Measurements from ENCODE around the gene CPT1C.

Gene CPT1C

GRCh38 chr19:49690656-49691242 lies at the start of gene CPT1C:
TSS of gene CPT1C (plus strand) at chr19:49691116. CDS start at chr19:49692253, 1,137 bp downstream.
- peak; percentile 91 for DNase-seq

- peak; percentile 100 for DNase-seq
Measured at GRCh38 chr19:49641688-49642491, 49.0 kb upstream of the CPT1C start, which contains the start of gene SCAF1. TSS of gene SCAF1 (plus strand) at chr19:49642209. CDS start at chr19:49645027, 2,818 bp downstream.

DNA sequence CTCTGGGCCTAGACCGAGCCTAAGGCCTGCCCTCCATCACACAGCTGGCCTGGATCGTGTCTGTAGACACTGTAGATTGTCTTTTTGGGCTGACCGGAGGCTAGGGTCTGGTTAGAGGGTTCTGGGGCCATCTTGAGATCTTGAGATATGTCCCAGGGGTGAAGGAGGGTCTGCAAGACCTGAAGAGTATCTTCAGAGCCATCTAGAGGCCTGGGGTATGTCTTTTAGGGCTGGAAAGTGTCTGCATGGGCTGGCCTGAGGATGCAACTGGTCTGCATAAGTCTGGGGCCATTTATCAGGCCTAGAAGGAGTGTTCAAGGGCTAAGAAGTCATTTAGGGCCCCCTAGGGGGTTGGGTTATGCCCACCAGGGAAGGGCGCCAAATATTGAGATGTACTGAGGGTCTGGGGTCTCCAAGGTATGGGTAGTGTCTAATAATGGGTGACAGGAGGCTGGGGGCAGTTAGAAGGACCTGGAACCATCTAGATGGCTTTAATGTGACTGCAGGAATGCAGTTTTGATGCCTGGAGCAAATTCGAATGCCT lies 48.4 kb upstream of the CPT1C start:
- no peak for DNase-seq

DNA sequence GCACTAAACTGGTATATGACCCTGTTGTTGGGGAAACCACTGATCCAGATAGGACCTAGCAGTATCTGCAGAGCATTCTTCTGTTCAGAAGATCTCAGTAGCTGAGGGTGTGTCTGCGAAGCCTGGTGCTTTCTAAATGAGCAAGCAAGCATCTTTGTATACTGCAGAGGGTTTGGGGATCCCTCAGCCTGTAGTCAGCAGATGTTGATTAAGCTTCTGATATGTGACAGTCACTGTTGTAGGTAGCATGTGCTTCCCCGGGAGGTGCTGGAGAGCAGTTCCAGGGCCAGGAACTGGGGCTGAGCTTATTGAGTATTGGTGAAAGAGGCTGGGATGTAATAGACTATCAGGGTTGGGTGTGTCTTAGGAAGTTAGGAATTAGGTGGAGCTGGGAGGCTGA lies 47.5 kb upstream of the CPT1C start:
- no peak for DNase-seq

DNA sequence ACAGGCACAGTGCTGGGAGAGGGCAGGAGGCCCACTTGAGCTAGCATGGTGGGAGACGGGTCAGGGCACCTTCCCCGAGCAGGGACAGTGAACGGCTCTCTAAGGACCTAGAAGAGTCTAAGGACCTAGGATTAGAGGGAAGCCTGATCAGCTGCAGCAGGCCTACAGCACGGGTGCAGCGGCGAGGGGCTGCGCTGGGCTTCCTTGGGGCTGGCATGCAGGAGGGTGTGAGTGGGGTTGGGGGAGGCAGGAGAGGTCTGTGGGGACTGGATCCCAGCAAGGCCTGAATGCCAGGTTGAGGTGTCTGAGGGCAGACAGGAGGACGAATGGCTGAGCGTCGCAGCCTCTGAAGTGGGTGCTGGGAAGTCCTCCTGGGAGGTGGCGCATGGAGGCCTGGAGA lies 45.3 kb upstream of the CPT1C start:
- no peak for DNase-seq

- no peak for DNase-seq
Measured at GRCh38 chr19:49645995-49646394, 44.9 kb upstream of the CPT1C start.

- DNase-seq: no peak
Measured at GRCh38 chr19:49646586-49646985, 44.3 kb upstream of the CPT1C start.

DNA sequence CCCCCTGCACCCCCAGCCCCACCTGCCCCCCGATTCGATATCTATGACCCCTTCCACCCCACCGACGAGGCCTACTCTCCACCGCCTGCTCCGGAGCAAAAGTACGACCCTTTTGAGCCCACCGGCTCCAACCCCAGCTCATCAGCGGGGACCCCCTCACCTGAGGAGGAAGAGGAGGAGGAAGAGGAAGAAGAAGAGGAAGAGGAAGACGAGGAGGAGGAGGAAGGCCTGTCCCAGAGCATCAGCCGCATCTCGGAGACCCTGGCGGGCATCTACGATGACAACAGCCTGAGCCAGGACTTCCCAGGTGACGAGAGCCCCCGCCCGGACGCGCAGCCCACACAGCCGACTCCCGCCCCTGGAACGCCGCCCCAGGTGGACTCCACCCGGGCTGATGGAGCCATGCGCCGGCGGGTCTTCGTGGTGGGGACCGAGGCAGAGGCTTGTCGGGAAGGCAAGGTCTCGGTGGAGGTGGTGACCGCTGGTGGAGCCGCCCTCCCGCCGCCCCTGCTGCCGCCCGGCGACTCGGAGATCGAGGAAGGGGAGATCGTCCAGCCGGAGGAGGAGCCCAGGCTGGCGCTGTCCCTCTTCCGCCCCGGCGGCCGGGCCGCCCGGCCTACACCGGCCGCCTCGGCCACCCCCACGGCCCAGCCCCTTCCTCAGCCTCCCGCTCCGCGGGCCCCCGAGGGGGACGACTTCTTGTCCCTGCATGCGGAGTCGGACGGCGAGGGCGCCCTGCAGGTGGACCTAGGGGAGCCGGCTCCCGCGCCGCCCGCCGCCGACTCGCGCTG lies 39.7 kb upstream of the CPT1C start:
- DNase-seq: no peak

DNA sequence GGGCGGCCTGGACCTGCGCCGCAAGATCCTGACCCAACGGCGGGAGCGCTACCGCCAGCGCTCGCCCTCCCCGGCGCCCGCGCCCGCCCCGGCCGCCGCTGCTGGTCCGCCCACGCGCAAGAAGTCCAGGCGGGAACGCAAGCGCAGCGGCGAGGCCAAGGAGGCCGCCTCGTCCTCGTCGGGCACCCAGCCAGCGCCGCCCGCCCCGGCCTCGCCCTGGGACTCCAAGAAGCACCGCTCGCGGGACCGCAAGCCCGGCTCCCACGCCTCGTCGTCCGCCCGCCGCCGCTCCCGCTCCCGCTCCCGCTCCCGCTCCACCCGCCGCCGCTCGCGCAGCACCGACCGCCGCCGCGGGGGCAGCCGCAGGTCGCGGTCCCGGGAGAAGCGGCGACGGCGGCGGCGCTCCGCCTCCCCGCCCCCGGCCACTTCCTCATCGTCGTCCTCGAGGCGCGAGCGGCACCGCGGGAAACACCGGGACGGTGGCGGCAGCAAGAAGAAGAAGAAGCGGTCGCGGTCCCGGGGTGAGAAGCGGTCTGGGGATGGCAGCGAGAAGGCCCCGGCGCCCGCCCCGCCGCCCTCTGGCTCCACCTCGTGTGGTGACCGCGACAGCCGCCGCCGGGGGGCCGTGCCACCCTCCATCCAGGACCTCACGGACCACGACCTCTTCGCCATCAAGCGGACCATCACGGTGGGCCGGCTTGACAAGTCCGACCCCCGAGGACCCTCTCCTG lies 38.9 kb upstream of the CPT1C start:
- no peak for DNase-seq

GRCh38 chr19:49652551-49653465 lies 38.1 kb upstream of the CPT1C start:
- DNase-seq: no peak

- DNase-seq: no peak
Measured at GRCh38 chr19:49653466-49653806, 37.5 kb upstream of the CPT1C start.

- DNase-seq: no peak
Measured at GRCh38 chr19:49654581-49654980, 36.3 kb upstream of the CPT1C start.

GRCh38 chr19:49655570-49656455 lies 35.1 kb upstream of the CPT1C start:
- no peak for DNase-seq

DNA sequence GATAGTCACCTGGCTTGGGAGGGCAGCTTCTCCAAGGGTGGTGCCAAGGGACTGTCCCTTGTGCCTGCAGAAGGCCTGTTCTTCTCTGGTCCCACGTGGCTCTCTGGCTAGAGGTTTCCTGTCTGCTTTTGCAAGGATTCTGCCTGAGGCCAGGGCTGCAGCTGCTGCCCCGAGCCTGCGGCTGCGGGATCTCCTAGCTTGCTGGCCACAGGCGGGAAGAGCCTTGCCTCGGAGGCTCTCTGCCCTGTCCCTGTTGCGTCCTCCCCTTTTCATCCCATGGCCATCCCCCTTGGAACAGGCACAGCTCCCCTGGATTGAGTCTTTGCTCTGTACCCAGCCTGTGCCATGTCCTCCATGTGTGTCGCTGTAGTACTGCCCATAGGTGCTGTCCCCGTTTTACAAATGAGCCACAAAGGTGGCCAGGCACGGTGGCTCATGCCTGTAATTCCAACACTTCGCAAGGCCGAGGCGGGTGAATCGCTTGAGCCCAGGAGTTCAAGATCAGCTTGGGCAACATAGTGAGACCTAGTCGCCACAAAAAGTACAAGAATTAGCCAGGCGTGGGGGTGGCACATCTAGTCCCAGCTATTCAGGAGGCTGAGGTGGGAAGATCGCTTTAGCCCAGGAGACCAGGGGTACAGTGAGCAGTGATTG lies 34.3 kb upstream of the CPT1C start:
- no peak for DNase-seq

DNA sequence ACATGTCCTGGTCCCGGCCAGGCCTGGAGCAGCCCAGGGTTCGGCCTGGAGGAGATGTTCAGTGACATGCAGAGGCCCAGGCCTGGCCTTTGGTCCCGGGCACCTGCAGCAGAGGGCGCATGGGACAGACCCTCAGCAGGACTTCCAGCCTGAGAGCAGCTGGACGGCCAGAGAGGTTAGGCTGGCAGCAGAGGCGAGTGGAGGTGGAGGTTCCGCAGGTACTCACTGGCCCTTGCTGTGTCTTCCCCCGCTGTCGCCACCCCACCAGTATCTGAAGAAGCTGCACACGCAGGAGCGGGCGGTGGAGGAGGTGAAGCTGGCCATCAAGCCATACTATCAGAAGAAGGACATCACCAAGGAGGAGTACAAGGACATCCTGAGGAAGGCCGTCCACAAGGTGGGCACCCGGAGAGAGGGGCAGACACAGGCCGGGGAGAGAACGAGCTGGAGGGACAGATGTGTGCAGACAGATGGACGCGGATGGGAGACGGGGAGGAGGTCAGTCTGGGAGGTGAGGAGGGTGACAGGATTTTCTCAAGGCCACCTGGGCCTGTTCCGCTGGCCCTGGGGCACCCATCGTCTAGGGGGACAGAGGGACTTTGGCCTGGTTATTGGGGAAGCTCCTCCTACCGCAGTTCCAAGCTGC lies 33.3 kb upstream of the CPT1C start:
- DNase-seq: no peak

DNA sequence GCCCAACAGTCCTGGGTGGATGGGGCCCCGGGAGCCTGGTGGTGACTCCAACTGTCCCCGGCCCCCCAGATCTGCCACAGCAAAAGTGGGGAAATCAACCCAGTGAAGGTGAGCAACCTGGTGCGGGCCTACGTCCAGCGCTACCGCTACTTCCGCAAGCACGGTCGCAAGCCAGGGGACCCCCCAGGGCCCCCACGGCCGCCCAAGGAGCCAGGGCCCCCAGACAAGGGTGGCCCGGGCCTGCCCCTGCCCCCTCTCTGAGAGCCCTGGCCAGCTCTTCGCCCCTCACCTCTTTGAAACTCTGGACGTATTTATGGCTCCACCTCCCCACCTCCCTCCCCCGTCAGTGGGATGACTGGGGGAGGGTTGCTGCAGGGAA lies 32.8 kb upstream of the CPT1C start:
- no peak for DNase-seq

- no peak for DNase-seq
Measured at GRCh38 chr19:49658566-49659442, 32.1 kb upstream of the CPT1C start.

DNA sequence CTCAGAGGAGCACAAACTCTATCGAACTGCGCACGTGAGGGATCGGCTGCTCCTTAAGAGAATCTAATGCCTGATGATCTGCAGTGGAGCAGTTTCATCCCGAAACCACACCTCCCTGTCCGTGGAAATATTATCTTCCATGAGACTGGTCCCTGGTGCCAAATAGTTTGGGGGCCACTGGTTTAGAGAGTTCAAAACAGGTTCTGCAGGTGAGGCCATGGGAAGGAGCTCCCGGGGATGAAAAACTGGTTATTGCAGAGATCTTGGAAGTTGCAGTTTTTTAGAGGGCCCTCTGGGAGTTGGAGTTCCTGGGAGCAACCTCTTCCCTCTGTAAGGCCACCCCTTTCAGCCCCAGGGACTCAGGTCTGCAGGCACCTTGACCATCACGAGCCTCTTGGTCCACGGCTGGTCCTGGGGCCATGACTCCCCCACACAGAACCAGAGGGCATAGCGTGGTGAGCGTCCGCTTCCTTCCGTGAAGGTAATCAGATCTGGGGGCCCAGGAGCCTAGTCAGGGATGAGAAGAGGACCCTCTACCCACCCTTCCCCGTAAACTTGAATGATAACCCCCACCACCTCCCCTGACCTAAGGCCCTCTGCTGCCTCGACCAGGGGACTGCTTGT lies 30.5 kb upstream of the CPT1C start:
- DNase-seq: no peak

Data from islet precursor cell (in vitro differentiated cells).